Neural cell (in vitro differentiated cells): ENCODE measurements around the gene ASTN1. TPM values are rescaled to one million over a fixed set of nuclear protein-coding genes. Genes with fewer than 3 reads are reported as not detected.

ENCODE experiments used
- H2AFZ ChIP-seq: fragments of 200-600, 300-800 bp; sonication (generic), shearing (Covaris generic); 2 replicates; pipeline ENCODE4 v1.6.0; 2014; ENCODE audit warnings: low read depth, mild to moderate bottlenecking, antibody characterized with exemption, low read length, moderate library complexity
- H3F3A ChIP-seq: fragments of 200-600 bp; shearing (Covaris generic); 2 replicates; pipeline ENCODE4 v1.6.1; 2016; ENCODE audit warnings: mild to moderate bottlenecking, moderate library complexity, mixed read lengths, antibody characterized with exemption, low read length; ENCODE audit not compliant: insufficient read depth, poor library complexity, severe bottlenecking
- H3K27ac ChIP-seq: fragments of 200-600, 300-800 bp; sonication (generic), shearing (Covaris generic); 2 replicates; pipeline ENCODE4 v1.5.1; 2014; ENCODE audit warnings: mild to moderate bottlenecking, low read length, moderate library complexity
- H3K27me3 ChIP-seq: fragments of 300-800, 200-600 bp; sonication (generic), shearing (Covaris generic); 2 replicates; pipeline ENCODE4 v1.6.0; 2014; ENCODE audit warnings: mild to moderate bottlenecking, low read depth, low read length, moderate library complexity; ENCODE audit not compliant: insufficient read depth
- H3K36me3 ChIP-seq: fragments of 300-800, 200-600 bp; sonication (generic), shearing (Covaris generic); 2 replicates; pipeline ENCODE4 v1.5.1; 2014; ENCODE audit warnings: mild to moderate bottlenecking, antibody characterized with exemption, low read length, moderate library complexity; ENCODE audit not compliant: insufficient read depth
- H3K4me2 ChIP-seq: fragments of 300-800, 200-600 bp; sonication (generic), shearing (Covaris generic); 2 replicates; pipeline ENCODE4 v1.6.0; 2014; ENCODE audit warnings: mild to moderate bottlenecking, low read length
- H3K4me3 ChIP-seq: fragments of 300-800, 200-600 bp; sonication (generic), shearing (Covaris generic); 2 replicates; pipeline ENCODE4 v1.5.1; 2014; ENCODE audit warnings: mild to moderate bottlenecking, low read length, moderate library complexity
- H3K79me2 ChIP-seq: fragments of 200-600 bp; shearing (Covaris generic); replicated peaks from 2 replicates; pipeline ENCODE4 v1.6.0; 2014; ENCODE audit warnings: mild to moderate bottlenecking, low read length, moderate library complexity; ENCODE audit not compliant: insufficient read depth
- H3K9ac ChIP-seq: fragments of 300-800, 200-600 bp; sonication (generic), shearing (Covaris generic); 2 replicates; pipeline ENCODE4 v1.6.1; 2016; ENCODE audit warnings: mild to moderate bottlenecking, low read length, mixed read lengths
- H3K9me2 ChIP-seq: fragments of 200-600 bp; shearing (Covaris generic); 2 replicates; pipeline ENCODE4 v1.6.1; 2016; ENCODE audit warnings: mild to moderate bottlenecking, low read length, mixed read lengths; ENCODE audit not compliant: insufficient read depth
- H3K9me3 ChIP-seq: fragments of 200-600, 300-800 bp; sonication (generic), shearing (Covaris generic); 2 replicates; pipeline ENCODE4 v1.6.1; 2016; ENCODE audit warnings: mild to moderate bottlenecking, mixed run types, low read length, moderate library complexity, mixed read lengths
- H4K20me1 ChIP-seq: fragments of 200-600 bp; shearing (Covaris generic); 2 replicates; pipeline ENCODE4 v1.6.1; 2016; ENCODE audit warnings: mild to moderate bottlenecking, mixed run types; ENCODE audit not compliant: insufficient read depth
- EP300 ChIP-seq: fragments of 450-650 bp; conservative IDR thresholded peaks from 2 replicates; pipeline ENCODE4 v1.6.1; 2014; ENCODE audit warnings: antibody characterized with exemption, mild to moderate bottlenecking, moderate library complexity; ENCODE audit not compliant: poor library complexity, severe bottlenecking
- EZH2 ChIP-seq: fragments of 200-600, 300-800 bp; shearing (Covaris generic), sonication (generic); IDR thresholded peaks from 2 replicates; pipeline ENCODE4 v1.6.1; 2014; ENCODE audit warnings: antibody characterized with exemption, low read length, borderline replicate concordance, mild to moderate bottlenecking; ENCODE audit not compliant: insufficient read depth, poor library complexity, severe bottlenecking
- MXI1 ChIP-seq: fragments of 450-650 bp; conservative IDR thresholded peaks from 2 replicates; pipeline ENCODE4 v1.6.1; 2014; ENCODE audit warnings: antibody characterized with exemption, mild to moderate bottlenecking; ENCODE audit not compliant: poor library complexity, severe bottlenecking
- POLR2AphosphoS5 ChIP-seq: IDR thresholded peaks from 2 replicates; pipeline ENCODE4 v1.6.1; 2012
- RAD21 ChIP-seq: fragments of 450-650 bp; conservative IDR thresholded peaks from 2 replicates; pipeline ENCODE4 v1.6.1; 2014; ENCODE audit warnings: antibody characterized with exemption, mild to moderate bottlenecking, moderate library complexity
- REST ChIP-seq: IDR thresholded peaks from 2 replicates; pipeline ENCODE4 v1.6.1; 2012; ENCODE audit warnings: borderline replicate concordance
- SMC3 ChIP-seq: fragments of 450-650 bp; conservative IDR thresholded peaks from 2 replicates; pipeline ENCODE4 v1.6.1; 2014; ENCODE audit warnings: antibody characterized with exemption, mild to moderate bottlenecking, moderate library complexity; ENCODE audit not compliant: poor library complexity
- TAF1 ChIP-seq: IDR thresholded peaks from 2 replicates; pipeline ENCODE4 v1.6.1; 2012; ENCODE audit warnings: low read depth
- polyA plus RNA-seq: library from polyadenylated mRNA; depleted of rRNA; stranded (reverse); fragments of >200 nt; gene quantifications from 2 replicates; pipeline ENCODE4 v1.2.3, GENCODE V29; 2014
- TF ChIP-seq, protein P1 (sequence below): fragments of 450-650 bp; IDR thresholded peaks from 2 replicates; pipeline ENCODE4 v1.5.1; 2014; ENCODE audit warnings: antibody characterized with exemption, mild to moderate bottlenecking, moderate library complexity; ENCODE audit not compliant: poor library complexity, severe bottlenecking

The ASTN1 gene
- polyA plus RNA-seq, 1 donor from 2014 or later, result 33.4 TPM

GRCh38 chr1:177210071-177210470 lies 45.6 kb upstream of the ASTN1 start:
- Histone ChIP-seq H3K9ac (no peak overlapping the region), H3K36me3 (no peaks in the 10 kb centered on the region)

GRCh38 chr1:177209357-177209756 lies 44.8 kb upstream of the ASTN1 start:
- Histone ChIP-seq H4K20me1 (no peaks in the 10 kb centered on the region), H3K27me3 (no peaks in the 10 kb centered on the region), H3K9me3 (no peaks in the 10 kb centered on the region), H3K36me3 (no peaks in the 10 kb centered on the region), H3K4me2 (no peak overlapping the region), H2AFZ (no peak overlapping the region), H3K9me2 (no peaks in the 10 kb centered on the region), H3F3A (no peaks in the 10 kb centered on the region), H3K27ac (no peak overlapping the region), H3K9ac (no peak overlapping the region), H3K4me3 (no peak overlapping the region), H3K79me2 (no peaks in the 10 kb centered on the region)
- TF ChIP-seq RAD21 (no peak), SMC3 (no peak), REST (no peak), POLR2AphosphoS5 (no peak), EP300 (no peak), TAF1 (no peak), MXI1 (no peak), EZH2 (no peak)
- TF ChIP-seq, protein P1, sequence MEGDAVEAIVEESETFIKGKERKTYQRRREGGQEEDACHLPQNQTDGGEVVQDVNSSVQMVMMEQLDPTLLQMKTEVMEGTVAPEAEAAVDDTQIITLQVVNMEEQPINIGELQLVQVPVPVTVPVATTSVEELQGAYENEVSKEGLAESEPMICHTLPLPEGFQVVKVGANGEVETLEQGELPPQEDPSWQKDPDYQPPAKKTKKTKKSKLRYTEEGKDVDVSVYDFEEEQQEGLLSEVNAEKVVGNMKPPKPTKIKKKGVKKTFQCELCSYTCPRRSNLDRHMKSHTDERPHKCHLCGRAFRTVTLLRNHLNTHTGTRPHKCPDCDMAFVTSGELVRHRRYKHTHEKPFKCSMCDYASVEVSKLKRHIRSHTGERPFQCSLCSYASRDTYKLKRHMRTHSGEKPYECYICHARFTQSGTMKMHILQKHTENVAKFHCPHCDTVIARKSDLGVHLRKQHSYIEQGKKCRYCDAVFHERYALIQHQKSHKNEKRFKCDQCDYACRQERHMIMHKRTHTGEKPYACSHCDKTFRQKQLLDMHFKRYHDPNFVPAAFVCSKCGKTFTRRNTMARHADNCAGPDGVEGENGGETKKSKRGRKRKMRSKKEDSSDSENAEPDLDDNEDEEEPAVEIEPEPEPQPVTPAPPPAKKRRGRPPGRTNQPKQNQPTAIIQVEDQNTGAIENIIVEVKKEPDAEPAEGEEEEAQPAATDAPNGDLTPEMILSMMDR, result no peak

More at GRCh38 chr1:177210071-177210470, 45.6 kb upstream of the ASTN1 start:
- Histone ChIP-seq H3K79me2 (no peaks in the 10 kb centered on the region), H3K9me2 (no peaks in the 10 kb centered on the region), H3K9me3 (no peaks in the 10 kb centered on the region), H4K20me1 (no peaks in the 10 kb centered on the region), H3K4me3 (no peak overlapping the region), H2AFZ (no peak overlapping the region), H3F3A (no peaks in the 10 kb centered on the region), H3K4me2 (no peak overlapping the region), H3K27me3 (no peaks in the 10 kb centered on the region), H3K27ac (no peak overlapping the region)
- TF ChIP-seq EZH2 (no peak), SMC3 (no peak), MXI1 (no peak), RAD21 (no peak)

- no peaks in the 10 kb centered on the region for H3K36me3 ChIP-seq
- H3K9me3 ChIP-seq, result no peaks in the 10 kb centered on the region
- H3K27ac ChIP-seq, result no peak overlapping the region
- no peaks in the 10 kb centered on the region for H4K20me1 ChIP-seq
- no peaks in the 10 kb centered on the region for H3K79me2 ChIP-seq
- H3K9me2 ChIP-seq, result no peaks in the 10 kb centered on the region
- H3K27me3 ChIP-seq, result no peaks in the 10 kb centered on the region
- H3K4me2 ChIP-seq, result no peak overlapping the region
- no peak overlapping the region for H3K9ac ChIP-seq
- no peaks in the 10 kb centered on the region for H3F3A ChIP-seq
- no peak overlapping the region for H2AFZ ChIP-seq
- H3K4me3 ChIP-seq, result no peak overlapping the region
- no peak for TF ChIP-seq RAD21
Measured at GRCh38 chr1:177208920-177209319, 44.4 kb upstream of the ASTN1 start.
